G401.6 (cell line): ENCODE measurements around the gene PPT2.

Experiments
- FAIRE-seq: peaks from 2 replicates; lab custom pipeline; 2012; peaks lifted over from hg19 to GRCh38; lab: Jason Lieb, UNC

Gene PPT2, protein sequence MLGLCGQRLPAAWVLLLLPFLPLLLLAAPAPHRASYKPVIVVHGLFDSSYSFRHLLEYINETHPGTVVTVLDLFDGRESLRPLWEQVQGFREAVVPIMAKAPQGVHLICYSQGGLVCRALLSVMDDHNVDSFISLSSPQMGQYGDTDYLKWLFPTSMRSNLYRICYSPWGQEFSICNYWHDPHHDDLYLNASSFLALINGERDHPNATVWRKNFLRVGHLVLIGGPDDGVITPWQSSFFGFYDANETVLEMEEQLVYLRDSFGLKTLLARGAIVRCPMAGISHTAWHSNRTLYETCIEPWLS

DNA sequence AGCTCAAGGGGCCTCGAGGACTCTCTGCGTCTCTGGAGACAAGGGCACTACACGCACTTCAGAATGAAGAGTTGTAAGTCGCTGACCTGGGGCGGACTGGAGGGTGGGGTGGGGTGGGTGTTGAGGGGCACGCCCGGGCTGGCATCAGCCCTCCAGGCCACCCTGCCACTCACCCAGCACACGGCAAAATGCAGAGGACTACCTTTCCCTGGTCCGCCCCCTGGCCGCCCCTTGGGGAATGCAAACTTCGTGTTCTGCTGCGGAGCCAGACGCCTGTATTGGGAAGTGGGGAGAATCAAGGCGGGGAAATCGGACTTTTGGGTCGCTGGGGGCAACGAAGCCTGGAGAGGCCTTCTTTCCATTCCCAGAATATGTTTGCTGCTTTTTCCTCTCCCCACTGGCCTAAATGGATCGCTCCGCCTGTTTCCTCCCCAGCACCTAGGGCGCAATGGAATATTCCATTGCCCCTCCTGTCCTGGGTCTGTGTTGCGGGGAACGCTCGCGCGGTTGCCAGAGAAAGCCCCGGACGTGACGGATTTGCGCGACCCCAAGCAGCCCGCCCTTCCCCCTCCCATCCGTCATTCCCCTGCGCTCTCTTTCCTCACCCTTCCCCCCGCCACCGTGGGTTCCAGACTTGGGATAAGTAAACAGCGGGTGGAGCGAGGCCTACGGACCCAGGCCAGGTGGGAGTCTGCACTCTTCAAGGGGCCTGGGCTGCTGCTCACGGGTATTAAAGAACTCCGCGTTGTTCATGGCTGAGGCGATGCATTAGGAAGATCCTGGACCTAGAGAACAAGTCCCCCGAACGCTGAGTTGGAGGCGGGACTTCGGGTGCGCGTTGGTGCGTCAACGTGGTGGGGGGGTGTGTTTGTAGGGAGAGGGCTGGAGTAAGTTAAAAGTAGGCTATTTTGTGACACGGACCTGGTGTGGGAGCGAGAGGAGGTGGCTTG lies at the start of gene PPT2:
TSS of gene PPT2 (plus strand) at position 578 of the 950 bp plus-strand sequence. CDS start 454 bp downstream, outside the sequence.
- peak; percentile 88 for FAIRE-seq

DNA sequence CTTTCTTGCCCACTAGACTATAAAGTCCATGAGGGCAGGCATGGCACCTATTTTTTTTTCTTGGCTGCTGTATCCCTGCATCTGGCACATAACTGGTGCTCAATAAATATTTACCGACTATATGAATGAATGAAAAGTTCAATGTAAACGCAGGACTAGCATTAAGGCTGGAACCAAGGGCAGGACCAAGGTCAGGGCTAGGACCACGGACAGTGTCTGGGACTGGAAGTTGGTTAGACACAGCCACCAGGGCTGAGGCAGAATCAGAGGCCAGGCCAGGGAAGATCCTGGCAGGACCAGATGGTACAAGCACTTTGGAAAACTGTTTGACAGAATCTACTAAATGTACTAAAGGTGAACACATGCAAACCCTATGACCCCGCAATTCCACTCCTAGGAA lies 48.5 kb upstream of the PPT2 start:
- FAIRE-seq, result no peak

DNA sequence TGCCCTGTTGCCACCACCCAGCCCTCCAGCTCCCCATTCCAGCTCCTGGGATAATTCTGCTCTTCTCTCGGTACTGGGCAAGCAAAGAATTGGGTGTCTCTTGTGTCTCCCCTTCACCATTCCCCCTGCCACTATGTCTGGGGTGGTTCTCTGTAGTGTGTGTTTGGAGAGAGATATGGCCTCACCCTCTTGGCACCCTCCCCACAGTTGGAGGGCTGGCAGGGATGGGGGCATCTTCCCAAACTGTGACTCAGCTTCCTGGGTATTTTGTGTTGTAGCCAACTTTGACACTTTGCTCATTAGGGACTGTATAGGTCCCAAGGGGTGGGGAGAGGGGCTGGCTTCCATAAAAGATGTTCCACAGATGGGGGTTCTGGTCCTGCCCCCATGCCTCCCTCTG lies 46.5 kb upstream of the PPT2 start:
- FAIRE-seq, result no peak

DNA sequence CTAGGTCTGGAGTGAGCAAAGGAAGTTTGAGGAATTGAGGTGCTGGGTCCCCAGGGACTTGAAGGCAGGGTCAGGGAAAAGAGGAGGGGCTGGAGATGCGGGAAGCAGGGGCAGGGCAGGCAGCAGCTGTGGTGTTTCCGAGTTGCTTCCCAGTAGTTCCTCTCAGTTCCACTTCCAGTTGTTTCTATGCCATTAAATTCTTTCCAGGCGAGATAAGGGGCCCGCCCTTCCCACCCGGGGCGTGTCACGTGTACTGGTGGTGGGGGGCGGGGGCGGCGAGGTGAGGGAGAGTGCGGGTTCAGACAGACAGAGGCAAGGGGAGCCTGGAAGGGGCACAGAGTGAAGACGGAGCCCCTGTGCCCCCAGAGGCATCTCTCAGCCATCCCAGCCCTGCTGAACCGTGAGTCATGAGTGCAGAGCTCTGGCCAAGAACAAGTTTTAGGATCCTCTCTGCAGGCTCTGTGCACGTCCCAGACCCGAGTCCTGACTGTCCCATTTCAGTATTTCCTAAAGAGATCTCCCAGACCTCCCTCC lies 45.8 kb upstream of the PPT2 start:
- FAIRE-seq, result no peak

DNA sequence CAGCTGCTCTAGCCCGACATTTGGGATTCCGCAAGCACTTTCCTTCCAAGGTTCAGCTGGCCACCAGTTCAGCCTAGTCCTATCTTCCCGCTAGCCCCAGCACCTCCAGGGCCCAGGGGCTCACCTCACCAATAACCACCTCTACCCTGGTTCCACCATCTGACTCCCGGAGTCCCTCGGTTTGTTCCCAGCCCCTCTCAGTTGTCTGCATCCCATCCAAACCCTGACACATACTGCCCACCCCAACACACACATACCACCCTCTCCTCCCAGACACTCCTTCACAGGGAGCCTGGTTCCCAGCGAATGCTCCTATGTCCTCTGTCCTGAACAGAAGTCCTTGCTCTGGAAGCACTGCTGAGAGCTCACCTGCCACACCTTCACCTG lies 45.2 kb upstream of the PPT2 start:
- FAIRE-seq, result no peak

DNA sequence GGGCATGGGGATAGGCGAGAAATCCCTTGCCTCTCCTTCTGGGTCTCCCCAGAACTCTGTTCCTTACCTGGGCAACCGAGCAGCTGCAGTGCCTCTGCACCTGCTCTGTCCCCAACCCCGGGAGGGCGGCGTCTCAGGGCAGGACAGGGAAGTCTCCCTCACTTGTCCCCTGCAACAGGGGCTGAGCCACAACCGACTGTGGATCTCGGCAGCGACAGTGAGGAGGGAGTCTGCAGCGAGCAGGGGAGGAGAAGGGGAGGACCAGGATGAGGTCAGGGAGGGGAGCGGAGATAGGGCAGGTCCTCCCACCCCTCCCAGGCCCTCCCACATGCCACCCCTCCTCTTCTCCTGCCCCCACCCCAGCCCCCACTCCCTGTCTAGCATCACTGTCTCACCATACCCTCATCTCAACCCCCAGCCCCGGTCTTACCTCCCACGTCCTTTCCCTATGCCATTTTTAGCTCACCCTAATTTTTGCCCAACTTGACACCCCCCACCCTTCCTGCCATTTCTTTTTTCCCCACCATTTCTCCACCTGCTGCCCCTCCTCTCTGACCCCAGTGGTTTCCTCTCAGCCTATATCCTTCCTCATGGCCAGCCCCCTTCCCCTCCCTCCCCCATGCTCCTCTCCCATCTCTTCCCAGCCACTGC lies 44.7 kb upstream of the PPT2 start, which contains the start of gene TNXB:
TSS of gene TNXB (minus strand) at position 225 of the 651 bp plus-strand sequence. CDS start 11,140 bp downstream, outside the sequence.
- FAIRE-seq, result no peak

DNA sequence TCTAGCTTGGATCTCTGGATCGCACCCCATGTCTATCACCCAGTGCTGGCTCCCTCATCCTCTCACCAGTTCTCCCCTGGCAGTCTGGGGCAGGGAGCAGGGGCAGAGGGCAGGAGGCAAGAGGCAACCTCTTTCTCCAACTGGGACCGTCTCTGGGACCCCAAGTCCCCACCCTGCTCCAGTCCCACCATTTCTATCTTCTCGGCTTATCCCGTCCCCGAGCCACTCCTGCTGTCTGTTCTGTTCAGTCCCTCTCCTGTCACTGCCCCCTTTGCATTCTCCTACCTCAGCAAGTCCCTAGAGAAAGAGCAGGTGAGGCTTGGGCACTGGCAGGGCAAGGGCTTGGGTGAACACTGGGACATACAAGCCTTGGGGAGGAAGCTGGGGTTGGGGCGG lies 44.2 kb upstream of the PPT2 start:
- no peak for FAIRE-seq

DNA sequence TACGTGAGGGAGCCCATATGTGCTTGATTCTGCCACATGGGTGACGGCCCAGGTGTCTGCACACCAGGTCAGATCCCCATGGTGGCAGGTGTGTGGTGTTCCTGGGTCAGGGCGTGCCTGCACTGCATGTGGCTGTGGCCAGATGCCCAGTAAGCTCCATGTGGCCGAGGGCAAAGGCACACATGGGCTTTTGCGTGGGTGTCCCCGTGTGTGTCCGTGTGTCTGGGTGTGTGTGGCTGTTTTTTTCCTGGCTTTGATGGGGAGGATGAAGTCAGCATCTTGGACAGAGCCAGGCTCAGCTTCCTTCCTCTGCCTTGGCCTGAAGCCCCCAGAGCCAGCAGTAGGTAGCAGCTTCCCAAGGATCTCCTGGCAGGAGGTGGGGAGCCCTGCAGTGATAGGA lies 43.3 kb upstream of the PPT2 start:
- no peak for FAIRE-seq

DNA sequence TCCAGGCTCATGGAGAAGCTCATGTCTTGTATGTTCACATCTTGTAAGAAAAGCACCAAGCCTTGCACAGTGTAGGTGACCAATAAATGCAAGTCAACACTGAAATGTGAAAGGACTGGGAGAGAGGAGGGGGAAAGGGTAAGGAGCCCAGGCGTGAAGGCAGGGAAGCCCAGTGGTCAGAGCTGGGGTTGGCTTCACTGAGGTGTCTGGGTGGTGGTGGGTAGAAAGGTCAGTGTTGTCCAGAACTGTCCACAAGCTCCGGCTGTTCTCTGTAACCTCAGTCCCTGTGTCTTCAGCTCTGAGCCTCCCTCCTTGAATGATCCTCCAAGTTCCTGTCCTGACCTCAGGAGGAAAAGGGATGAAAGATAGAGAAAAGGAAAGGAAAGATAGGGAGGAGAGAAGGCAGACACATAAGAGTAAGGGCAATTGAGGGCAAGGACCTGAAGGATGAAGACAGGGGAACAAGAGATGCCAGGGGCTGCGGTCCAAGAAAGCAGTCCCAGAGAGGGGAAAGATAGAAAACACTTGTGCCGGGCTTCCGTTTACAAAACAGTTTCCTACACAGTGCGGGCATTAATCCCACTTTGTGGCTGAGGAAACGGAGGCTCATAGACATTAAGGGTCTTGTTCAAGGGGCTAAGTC lies 42.4 kb upstream of the PPT2 start:
- FAIRE-seq, result no peak

DNA sequence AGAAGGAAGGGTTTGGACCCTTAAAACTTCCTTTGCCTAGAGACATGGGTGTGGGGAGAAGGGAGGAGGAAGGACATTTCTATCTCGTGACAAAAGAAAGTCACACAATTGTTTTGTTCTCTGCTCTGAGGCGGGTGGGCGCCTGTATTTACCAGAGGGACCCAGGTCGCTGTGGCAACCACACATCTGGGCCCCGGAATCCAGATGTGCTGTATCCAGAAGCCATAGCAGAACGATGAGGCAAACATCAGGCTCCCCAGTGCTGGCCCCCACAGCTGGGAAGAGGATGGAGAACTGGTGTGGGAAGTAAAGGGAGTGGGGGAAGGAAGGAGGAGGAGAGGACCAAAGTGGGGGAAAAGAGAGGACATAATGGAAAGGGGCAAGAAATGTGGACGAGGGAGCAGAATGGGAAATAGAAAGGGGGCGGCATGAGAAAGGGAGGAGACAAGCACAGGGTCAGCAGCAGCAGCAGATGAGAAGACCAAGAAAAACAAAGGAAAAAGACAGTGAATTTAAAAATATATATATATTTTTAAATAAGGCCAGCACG lies 41.4 kb upstream of the PPT2 start:
- FAIRE-seq, result no peak

DNA sequence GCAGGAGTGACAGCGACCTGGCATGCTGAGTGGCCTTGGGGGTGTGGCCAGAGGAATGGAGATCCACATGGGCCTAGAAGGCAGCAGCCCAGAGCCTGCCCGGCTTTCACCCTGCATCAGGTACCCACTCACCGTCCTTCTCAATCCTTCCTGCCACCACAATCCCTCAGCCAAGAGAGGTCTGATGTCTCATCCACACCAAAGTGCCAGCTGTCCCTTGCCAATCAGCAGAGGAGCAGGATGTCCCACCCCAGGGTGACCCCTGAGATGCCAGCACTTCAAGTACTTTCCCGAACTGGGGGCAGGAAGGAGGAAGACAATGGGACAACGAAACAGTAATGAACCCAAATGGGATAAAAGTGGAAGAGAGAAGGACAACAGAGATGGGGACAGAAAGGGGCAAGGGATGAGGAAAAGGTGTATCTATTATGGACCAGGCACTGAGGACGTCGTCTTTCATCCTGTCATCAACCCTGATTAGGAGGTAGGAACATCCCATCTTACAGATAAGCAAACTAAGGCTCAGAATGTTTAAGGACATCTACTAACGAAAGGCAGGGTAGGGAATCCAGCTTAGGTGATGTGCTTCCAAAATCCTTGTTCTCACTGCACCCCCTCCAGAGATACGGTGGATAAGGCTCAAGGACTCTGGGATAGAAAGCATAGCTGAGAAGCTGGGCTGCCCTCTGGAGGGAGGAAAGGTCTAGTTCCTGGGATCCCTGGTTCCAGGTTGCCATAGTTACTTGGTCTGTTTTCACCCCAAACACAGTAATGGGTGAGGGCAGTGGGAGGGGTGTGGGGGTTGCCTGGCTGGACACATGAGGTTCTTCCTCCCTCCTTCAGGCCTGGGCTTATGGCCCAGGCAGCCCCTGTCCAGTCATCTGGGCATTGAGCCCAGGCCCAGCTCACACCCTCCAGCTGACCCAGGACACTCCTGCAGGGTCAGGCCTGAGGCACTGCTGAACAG lies 40.3 kb upstream of the PPT2 start:
- no peak for FAIRE-seq

DNA sequence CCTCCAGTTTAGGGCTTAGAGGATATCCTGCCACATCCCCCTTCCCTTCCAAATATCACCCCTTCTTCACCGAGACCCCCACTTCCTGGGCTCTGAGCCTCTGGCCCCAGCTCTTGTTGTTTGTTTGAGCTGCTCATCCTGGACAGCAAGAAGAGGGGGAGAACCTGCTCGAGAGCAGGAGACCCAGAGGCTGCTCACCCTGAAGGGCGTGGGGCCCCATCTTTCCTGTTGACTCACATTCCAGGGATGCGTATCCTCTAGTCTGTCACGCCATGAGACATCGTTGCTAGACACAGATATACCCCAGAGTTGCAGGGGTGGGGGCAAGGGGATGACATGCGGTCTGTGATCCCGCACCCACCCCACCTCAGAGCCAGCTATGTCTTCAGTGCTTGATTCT lies 39.1 kb upstream of the PPT2 start:
- FAIRE-seq, result no peak

DNA sequence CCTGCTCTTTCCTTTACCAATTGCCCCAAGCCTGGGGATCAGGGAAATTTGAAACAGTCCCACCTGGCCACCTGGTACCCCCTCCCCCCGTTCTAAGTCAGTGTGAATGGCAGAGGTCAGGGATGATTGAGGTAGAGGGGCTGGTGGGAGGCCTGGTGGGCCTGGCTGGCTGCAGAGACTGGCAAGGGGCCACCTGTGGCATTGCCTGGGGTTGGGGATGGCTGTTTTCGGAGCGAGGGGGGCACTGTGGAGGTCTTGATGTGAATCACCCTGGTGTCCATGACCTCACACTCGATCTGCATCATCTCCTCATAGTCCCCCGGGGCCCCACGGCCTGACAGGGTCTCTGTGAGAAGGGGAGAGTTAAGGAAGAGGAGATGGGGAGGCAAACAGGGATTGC lies 38.3 kb upstream of the PPT2 start:
- no peak for FAIRE-seq

DNA sequence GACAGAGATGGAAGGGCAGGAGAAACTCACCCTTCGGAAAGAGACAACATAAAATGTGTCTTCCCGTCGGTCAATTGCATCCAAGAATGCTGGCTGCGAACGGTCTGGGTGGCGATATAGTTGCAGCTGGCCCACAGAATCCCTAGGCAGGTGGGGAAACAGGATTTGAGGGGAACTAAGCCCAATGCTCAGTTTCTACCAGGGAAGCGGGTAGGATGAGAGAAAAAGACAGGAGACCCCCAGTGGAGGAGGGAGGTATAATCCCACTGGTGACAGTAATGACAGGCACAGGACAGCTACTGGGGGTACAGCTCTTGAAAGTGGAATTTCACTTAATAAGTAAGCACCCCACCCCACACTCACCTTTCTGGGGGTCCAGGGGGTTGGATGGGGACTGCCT lies 37.3 kb upstream of the PPT2 start:
- FAIRE-seq, result no peak

DNA sequence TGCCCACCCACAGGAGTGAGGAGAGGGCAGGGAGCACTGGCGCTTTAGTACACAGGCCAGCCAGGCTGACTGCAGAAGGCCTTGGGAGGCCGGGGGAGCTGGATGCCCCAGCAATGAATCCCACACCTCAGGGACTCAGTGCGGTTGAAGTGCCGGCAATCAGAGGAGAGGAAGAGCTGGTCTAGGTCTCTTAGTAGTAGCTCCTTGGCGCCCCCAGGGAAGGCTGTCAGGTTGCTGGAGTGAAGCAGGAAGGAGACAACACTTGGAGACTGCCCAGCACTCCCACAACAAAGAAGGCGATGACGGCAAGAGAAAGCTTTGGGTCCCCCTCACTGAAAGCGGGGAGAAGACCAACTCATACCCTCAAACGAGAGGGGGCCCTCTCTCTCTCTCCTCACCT lies 36.5 kb upstream of the PPT2 start:
- FAIRE-seq, result no peak

DNA sequence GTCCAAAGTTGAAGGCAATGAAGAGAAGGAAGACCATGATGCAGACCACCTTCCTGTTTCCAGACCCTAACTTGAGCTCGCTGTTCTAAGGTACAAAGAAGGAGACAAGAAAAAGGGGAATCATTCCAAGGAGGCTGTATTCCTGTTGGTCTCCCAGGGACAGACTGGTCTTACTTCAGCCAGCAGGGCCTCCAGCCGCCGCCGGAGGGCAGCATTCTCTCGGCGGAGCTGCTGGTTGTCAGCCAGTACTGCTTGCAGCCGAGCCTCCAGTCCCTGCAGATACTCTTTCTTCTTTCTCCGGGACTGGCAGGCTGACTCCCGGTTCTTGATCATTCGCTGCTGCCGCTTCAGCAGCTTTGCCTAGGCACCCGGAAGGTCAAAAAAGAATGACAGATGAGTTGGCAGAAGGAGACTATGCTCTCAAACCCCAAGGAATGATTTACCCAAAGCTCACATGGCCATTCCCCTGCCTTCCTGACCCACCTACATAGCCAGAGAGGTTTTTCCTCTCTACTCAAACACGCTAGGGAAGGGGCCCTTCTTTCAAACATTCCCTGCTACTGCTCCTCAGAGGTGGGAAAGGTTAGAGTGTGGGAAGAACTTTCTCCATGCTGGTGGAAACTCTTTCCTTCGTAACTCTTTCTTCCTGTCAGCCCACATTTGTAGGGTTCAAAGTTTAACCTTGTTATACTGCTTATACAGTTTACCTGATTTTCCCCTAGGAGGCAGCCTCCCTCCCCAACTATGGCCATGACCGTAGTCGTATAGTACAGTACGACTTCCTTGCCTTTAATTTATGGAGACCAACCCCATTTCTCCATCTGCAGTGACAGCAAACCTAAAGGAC lies 34.9 kb upstream of the PPT2 start:
- peak; percentile 78 for FAIRE-seq

DNA sequence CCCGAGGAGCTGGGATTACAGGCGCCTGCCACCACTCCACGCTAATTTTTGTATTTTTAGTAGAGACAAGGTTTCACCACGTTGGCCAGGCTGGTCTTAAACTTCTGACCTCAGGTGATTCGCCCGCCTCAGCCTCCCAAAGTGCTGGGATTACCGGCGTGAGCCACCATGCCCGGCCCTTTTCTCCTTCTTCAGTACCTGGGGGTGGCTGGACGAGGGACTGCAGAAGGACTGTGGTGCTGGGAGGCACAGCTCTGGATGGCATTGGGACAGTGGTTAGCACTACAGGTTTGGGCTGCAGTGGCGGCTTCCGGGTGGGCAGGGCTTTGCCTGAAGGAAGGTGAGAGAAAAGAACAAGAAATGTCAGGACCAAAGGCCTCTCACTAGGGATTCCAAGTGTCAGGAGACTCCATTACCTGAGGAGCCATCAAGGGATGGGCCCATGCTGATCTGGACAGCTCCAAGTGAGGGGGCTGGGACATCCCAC lies 33.3 kb upstream of the PPT2 start:
- no peak for FAIRE-seq

DNA sequence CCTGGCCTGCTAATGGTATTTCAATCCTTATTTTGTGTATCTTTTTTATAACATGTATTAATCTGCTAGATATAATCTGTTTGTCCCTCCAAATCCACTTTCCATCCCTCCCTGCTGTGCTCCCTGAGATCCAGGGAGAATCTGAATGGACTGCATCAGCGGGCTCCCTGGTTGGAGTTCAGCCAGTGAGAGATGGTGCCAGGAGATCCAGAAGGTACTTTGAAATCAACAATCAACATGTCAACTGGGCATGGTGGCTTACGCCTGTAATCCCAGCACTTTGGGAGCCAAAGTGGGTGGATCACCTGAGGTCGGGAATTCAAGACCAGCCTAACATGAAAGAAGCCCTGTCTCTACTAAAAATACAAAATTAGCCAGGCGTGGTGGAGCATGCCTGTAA lies 30.3 kb upstream of the PPT2 start:
- FAIRE-seq, result no peak

DNA sequence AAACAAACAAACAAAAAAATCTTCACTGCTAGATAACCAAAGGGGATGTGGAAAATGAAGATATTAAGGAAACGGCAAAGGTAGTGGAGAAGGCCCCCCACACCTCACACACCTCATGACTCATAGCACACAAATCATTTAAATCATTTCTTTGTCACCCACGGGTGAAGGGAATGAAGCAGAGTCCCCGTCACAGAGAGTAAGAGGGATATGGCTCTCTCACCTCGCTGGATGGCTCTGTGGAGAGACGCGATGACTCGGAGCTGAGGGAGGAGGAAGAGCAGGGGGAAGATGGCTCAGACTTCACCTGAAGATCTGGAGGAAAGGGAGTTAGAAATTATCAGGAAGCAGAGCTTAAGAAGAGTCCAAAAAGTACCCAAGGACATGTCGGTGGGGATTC lies 27.1 kb upstream of the PPT2 start:
- FAIRE-seq, result no peak

DNA sequence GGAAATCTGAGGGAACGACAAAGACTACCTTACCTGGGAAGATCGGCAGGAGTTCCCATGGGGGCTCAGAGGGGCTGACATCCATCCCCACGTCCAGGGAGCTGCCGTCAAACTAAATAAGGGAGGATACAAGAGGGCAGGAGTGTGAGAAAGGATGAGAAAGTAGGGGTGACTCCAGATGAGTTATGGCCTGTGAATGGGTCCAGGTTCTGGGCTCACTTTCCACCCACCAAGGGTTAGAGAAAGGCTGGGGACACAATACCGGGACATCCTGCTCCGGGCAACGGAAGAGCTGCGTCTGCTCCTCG lies 26.6 kb upstream of the PPT2 start:
- no peak for FAIRE-seq
